ENCODE results near the gene MYL6B. TPM values are rescaled to one million over a fixed set of nuclear protein-coding genes. Genes with fewer than 3 reads are reported as not detected.
"Not testable (repeated sequence)": the region's sequence is repeated elsewhere in the genome, so short reads cannot be mapped to it uniquely, and the experiment has no call there.

Gene MYL6B
- total RNA-seq, 2 donors from 2014 or later, result 32.9 to 35.7 TPM

DNA sequence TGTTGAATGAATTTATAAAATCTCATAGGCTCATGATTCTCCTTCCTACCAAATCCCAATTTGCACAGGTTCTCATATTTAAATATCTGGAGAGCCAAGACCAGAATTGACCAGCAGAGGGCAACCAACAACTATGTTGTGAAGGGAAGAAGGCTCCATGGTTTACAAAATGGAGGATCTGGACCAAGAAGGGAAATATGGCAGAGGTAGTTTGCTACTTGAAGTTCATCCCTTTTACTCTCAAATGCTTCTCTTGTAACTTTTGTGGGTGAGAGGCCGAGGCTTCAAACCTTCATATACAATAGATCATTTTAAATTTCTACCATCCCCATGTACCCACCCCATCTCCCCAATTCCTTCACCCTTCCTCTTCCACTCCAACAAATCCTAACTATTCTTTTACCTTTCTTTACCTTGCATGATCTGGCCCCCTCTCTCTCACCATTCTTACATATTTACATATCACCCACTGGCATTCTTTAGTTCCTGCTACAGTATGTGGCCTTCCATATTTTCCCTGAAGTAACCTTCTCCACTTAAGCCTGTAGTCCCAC, 40.7 kb downstream of the MYL6B start:
- peak; percentile 23 for DNase-seq (ENCODE audit: low spot score)
- intact Hi-C loops (cut with DNase I), result loop anchor here (2.0 to 5.0 kb wide), 2 partner anchors 32 to 69 kb away; partner anchors contain the start of gene NABP2 (in 1 of the 2)

DNA sequence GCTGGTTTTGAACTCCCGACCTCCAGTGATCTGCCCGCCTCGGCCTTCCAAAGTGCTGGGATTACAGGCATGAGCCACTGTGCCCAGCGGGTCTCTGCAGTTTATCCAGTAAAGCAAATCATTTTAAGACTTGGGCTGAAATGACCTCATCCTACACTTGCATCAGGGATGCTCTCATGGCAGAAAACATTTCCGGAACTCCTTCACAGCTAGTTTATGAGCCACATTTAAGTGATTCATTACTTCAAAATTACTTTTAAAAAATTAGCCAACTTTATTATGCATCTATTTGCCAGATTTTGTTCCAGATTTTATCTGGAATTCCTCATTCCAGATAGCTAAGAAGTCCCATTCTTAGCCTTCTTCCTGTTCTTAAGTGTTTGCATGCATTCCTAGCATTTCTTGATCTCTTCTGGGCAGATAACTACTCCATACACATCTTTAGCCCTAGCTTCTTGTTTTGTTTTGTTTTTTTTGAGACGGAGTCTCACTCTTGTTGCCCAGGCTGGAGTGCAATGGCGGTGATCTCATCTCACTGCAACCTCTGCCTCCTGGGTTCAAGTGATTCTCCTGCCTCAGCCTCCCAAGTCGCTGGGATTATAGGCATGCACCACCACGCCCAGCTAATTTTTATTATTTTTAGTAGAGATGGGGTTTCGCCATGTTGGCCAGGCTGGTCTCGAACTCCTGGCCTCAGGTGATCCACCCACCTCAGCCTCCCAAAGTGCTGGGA, 44.6 kb downstream of the MYL6B start:
- peak; percentile 82 for DNase-seq (ENCODE audit: low spot score)
- intact Hi-C loops (cut with DNase I), result not testable (repeated sequence)

DNA sequence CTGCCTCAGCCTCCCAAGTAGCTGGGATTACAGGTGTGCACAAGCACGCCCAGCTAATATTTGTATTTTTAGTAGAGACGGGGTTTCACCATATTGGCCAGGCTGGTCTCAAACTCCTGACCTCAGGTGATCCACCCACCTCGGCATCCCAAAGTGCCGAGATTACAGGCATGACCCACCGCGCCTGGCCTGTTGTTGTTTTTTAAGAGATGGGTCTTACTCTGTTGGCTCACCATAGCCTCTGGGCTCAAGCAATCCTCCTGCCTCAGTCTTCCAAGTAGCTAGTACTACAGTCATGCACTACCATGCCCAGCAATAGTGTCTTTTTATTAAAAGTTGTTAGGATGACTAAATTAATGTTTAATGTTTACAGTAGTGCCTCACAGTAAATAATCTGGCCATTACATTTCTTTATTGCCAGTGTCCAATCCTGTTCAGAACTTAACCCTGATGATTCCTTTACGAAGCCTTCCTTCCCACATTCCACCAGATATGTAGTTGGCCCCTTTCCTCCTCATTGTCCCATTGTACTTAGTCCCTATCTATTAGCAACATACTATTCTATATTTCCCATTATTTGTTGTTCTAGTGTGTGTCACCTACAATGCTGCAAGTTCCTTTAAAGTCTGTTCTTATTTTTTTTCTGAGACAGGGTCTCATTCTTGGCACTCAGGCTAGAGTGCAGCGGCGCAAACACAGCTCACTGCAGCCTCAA, 45.7 kb downstream of the MYL6B start:
- peak; percentile 47 for DNase-seq (ENCODE audit: low spot score)
- intact Hi-C loops (cut with DNase I), result no loop called here

DNA sequence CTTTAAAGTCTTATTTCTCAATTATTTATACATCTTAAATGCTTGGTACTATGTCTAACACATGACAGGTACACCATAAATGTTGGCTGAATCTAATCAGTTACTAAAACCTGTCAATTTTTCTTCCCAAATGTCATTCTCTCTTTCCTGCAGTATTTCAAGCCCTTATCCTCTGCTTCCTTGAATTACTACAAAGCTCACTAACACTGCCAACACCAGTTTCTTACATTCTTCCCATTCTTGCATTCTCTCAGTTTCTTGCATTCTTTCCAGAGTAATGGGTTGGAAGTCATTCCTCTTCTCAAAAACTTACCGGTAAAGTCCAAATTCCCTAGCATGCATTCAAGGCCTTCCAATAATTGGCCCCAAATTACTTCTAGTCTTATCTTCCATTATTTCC, 46.4 kb downstream of the MYL6B start:
- intact Hi-C loops (cut with DNase I), result no loop called here
- no peak for DNase-seq (ENCODE audit: low spot score)

DNA sequence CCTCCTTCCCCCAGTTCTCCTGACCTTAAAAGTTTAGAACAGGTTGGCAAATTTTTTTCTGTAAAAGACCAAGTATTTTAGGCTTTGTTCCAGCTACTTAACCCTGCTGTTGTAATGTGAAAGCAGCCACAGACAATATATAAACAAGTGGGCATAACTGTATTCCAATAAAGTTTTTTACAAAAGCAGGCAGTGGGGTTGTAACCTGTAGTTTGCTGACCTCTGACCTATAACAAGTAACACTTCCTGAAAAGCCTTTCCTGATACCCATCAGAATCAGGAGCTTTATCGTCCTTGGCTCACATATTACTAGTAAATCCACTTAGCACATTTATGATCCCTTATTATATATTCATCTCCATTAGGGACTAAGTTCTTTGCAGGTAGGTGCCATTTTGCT, 50.0 kb downstream of the MYL6B start:
- no peak for DNase-seq (ENCODE audit: low spot score)
- intact Hi-C loops (cut with DNase I), result no loop called here

DNA sequence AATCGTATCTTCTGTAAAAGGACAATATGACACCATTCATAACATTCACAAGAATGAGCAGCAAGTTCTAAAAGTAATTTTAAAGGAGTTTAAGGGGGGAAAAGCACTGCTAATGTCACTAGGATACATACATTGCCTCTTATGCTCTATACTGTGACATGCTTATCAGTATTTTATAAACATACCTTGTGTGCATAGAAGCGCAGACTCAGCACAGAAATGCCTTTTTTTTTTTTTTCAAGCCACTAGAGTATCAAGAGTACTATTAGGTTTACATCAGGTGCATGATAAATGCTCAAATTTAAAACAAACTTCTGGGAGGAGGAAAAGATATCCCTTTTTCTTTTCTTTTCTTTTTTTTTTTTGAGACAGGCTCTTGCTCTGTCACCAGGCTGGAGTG, 50.5 kb downstream of the MYL6B start:
- no peak for DNase-seq (ENCODE audit: low spot score)
- intact Hi-C loops (cut with DNase I), result no loop called here

DNA sequence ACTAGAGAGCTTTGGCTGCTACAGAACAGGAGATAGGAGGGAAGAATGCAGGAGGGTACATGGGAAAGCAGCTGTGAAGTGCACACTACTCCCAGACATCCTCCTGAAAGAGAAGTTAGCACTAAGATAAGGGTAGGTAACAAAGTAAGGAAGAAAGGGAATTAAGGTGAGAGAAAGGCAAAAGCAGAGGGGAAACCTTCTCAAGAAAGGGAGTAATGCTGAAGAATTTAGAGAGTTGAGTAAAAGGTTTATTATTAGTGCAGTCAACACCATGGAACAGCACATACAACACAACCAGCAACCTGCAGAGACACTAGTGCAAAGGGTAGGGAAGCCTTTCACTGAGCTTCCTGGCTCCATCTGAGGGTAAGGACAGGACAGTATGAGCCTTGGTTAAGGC, 51.9 kb downstream of the MYL6B start:
- DNase-seq (ENCODE audit: low spot score), result no peak
- intact Hi-C loops (cut with DNase I), result no loop called here

DNA sequence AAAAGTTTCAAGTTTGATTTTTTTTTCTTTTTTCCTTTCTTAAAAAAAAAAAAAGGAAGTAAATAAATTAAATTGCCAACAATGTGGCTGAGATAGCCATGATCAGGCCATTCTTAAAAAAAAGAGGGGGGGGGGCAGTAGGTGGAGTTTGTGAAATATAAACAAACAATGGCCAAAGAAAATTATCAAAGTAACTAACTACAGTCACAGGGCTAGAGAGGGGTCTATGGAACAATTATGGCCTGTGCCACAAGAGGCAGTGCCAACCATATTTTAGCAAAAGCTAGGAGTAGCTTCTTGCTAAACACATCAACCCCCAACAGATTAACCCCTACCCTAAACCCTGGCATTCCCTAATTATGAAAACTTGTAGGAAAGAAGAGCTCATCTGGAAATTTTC, 53.1 kb downstream of the MYL6B start:
- DNase-seq (ENCODE audit: low spot score), result no peak
- intact Hi-C loops (cut with DNase I), result no loop called here

DNA sequence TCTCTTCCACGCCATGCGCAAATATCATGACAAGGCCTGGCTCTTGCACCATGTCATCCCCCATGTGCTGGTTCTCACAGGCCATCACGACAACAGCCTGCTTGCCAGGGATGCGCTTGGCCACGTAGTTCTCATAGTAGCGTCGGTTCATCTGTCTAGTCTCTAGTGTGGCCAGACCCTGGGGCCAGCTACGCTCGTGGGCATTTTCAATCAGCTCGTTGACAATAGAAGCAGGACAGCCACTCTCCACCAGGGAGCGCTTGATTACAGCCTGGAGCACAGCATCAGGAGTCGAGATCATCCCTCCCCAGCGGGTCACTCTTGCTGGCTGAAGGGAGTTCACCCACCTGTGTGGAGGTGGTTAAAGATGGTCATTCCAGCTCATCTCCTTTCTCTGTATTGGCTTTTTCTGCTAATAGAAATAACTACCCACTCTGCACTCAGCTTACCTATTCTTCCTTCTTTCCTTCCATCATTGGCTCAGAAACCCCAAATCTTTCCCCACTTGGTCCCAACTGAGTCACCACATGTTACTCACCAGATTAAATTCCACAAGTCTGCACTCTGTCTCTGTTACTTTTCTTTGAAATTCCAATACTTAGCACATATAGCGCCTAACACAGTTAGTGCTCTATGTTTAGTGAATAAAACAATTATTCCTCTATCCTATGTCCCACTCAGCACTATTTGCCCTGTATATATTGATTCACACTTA, 54.2 kb downstream of the MYL6B start:
- DNase-seq (ENCODE audit: low spot score), result peak; percentile 81
- intact Hi-C loops (cut with DNase I), result no loop called here

Other genes starting within 250 kb of the MYL6B start
- gene PYM1, start 224.7 kb upstream of the MYL6B start, total RNA-seq, result 10 to 100 TPM; 18.6 to 19.6 TPM
- 10 to 100 TPM; 35.4 to 38.0 TPM for gene DGKA, start 221.4 kb upstream of the MYL6B start, total RNA-seq
- 10 to 100 TPM in 1 of 2 donors, 1 to 10 TPM in 1; 5.0 to 26.1 TPM for gene PMEL, start 186.5 kb upstream of the MYL6B start, total RNA-seq
- gene CDK2, start 185.8 kb upstream of the MYL6B start, total RNA-seq, result 10 to 100 TPM; 17.7 to 22.8 TPM
- gene RAB5B, start 178.5 kb upstream of the MYL6B start, total RNA-seq, result 100 to 1,000 TPM; 108 to 109 TPM
- 10 to 100 TPM; 15.0 to 15.9 TPM for gene SUOX, start 155.3 kb upstream of the MYL6B start, total RNA-seq
- gene IKZF4, start 131.5 kb upstream of the MYL6B start, total RNA-seq, result 1 to 10 TPM; 5.6 to 8.6 TPM
- gene RPS26, start 110.7 kb upstream of the MYL6B start, total RNA-seq, result 10 to 100 TPM; 33.2 to 45.2 TPM
- 1 to 10 TPM in 1 of 2 donors, under 1 TPM in 1; 0.71 to 1.4 TPM for gene ERBB3, start 72.4 kb upstream of the MYL6B start, total RNA-seq
- gene PA2G4, start 48.0 kb upstream of the MYL6B start, total RNA-seq, result 10 to 100 TPM; 59.3 to 71.7 TPM
- 1,000 to 10,000 TPM; 2,364 to 2,753 TPM for gene RPL41, start 36.0 kb upstream of the MYL6B start, total RNA-seq
- gene ZC3H10, start 34.3 kb upstream of the MYL6B start, total RNA-seq, result 1 to 10 TPM; 7.9 to 8.0 TPM
- 100 to 1,000 TPM; 113 to 120 TPM for gene ESYT1, start 24.3 kb upstream of the MYL6B start, total RNA-seq
- 1,000 to 10,000 TPM; 3,219 to 3,986 TPM for gene MYL6, start 5.8 kb downstream of the MYL6B start, total RNA-seq
- 10 to 100 TPM; 81.0 to 93.9 TPM for gene SMARCC2, start 36.9 kb downstream of the MYL6B start, total RNA-seq
- 10 to 100 TPM; 40.1 to 44.2 TPM for gene RNF41, start 69.3 kb downstream of the MYL6B start, total RNA-seq
- gene NABP2, start 71.8 kb downstream of the MYL6B start, total RNA-seq, result 10 to 100 TPM; 19.9 to 23.1 TPM
- not detected for gene SLC39A5, start 77.5 kb downstream of the MYL6B start, total RNA-seq
- gene ANKRD52, start 105.8 kb downstream of the MYL6B start, total RNA-seq, result 10 to 100 TPM; 24.6 to 34.5 TPM
- 10 to 100 TPM in 1 of 2 donors, 1 to 10 TPM in 1; 9.6 to 10.1 TPM for gene COQ10A, start 114.4 kb downstream of the MYL6B start, total RNA-seq
- gene CS, start 147.7 kb downstream of the MYL6B start, total RNA-seq, result 100 to 1,000 TPM; 109 to 115 TPM
- 10 to 100 TPM; 62.1 to 79.3 TPM for gene CNPY2, start 163.4 kb downstream of the MYL6B start, total RNA-seq
- gene PAN2, start 181.4 kb downstream of the MYL6B start, total RNA-seq, result 10 to 100 TPM; 29.4 to 40.7 TPM
- gene IL23A, start 186.3 kb downstream of the MYL6B start, total RNA-seq, result not detected
- gene STAT2, start 207.5 kb downstream of the MYL6B start, total RNA-seq, result 100 to 1,000 TPM; 108 to 113 TPM
- not detected for gene APOF, start 210.3 kb downstream of the MYL6B start, total RNA-seq